Endometrium (tissue), 2 donors: ENCODE measurements around the gene SPRR4.

Experiments used
- FAIRE-seq: peaks from 2 replicates; lab custom pipeline; 2012; peaks lifted over from hg19 to GRCh38; lab: Jason Lieb, UNC
- donor health status: control.
- donor health status: control.

Gene SPRR4, protein sequence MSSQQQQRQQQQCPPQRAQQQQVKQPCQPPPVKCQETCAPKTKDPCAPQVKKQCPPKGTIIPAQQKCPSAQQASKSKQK

DNA sequence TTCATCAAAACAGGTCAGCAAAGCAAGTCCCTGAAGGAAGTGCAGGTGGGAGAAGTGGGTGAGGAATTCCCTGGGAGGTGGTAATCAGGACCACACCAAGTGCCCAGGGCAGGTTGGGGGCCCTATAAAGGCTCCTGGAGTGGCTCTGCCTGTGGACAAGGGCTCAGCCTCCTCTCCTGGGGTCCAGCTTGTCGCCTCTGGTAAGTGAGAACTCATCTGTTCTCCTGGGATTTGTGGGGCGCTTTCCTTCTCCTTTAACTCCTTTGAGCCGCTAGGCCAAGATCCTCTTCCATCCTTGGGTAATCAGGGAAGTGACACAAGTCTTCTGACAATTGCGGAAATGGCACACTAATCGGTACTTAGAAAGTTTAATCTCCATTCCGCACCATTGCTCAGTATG lies at the start of gene SPRR4:
SPRR4 (plus strand) TSS at position 154 of the 400 bp plus-strand sequence. CDS start 1,243 bp downstream, outside the sequence.
- no peak for FAIRE-seq

DNA sequence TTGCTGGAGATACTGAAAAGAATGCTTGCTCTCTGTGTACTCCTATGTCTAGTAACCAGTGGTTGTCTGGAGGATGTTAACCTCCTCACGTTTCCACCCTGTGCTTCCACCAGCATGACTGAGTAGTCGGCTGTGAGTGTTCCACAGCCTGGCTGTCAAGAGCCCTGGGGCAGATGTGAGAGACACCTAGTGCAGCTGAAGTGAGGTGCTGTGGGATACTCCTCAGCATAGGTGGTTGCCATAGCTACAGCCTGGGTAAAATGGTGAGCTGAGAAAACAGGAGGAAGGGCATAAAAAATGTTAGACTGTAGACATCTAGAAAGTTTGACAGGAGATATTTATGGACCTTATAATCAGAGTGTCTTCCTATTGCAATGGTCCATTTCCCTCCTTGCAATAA lies 46.3 kb upstream of the SPRR4 start:
- FAIRE-seq, result no peak

DNA sequence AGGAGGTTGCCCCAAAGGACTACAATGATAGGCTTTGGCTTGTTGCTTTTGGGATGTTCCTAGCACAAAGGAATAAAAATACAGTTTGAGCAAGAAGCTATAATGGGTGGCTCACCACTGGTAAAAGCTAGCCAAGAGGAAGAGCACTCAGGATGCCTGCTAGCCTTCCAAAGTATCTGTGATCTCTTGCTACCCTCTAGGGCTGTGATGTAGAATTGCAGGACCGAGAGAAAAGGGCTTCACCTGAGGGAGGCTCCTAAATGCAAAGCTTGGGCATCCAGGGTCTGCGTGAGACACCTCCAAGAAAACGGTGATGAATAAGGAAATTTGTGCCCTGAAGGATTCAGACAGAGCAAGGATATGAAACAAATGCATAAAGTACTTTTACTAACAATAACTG lies 44.4 kb upstream of the SPRR4 start:
- no peak for FAIRE-seq

DNA sequence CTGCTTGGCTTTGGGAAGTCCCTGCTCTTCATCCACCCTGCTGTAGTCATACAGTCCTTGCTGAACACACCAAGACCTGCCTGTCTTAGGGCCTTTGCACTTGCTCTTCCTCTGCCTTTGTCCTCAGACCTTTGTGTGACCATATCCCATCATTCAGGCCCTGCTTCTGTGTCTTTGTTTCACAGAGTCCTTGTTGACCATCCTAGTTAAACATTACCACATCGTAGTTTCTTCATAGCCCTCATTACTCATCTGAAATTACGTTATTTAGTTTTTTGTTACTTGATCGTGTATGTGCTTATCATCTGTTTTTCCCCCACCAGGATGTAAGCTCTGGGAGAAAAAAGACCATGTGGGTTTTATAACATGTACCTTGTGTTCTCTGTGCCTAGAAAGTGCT lies 41.8 kb upstream of the SPRR4 start:
- FAIRE-seq, result no peak

DNA sequence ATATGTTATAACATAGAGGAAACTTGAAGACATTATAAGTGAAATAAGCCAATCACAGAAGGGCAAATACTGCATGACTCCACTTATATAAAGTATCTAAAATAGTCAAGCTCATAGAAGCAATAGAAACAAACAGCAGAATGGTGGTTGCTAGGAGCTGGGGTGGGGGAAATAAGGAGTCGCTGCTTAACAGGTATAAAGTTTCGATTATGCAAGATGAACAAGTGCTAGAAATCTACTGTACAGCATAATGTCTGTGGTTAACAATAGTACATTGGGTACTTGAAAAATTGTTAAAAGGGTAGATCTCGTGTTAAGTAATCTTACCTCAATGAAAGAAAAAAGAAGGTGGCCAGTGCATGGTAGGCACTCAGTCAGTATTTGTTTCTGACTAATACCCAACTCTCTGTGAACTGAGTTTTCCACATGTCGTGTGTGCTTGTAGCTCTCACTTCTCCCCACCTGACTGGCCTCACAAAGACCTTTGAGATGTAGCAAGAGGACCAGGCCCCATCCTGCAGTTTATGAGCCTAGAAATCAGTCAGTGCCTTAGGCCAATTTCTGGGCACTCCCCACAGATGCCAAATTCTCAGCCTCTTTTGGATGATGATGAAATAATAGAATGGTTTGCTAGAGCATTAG lies 38.2 kb upstream of the SPRR4 start:
- FAIRE-seq, result no peak

DNA sequence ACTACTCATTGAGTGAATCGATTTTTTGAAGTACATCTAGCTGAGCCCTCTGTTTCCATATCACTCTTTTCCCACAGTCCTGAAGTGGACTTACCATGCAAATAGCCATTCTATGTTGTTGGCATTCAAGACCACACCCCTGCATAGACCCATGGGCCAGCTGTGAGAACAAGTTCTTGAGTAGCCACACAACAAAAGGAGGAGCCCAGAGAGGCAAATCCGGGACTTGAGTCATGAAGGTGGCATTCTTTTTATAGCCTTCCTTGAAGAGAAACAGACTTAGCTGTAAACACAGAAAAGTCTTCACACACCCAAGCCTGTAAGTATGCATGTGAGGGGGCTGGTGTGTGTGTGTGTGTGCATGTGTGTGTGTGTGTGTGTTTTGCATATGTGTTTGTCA lies 37.3 kb upstream of the SPRR4 start:
- FAIRE-seq, result no peak

DNA sequence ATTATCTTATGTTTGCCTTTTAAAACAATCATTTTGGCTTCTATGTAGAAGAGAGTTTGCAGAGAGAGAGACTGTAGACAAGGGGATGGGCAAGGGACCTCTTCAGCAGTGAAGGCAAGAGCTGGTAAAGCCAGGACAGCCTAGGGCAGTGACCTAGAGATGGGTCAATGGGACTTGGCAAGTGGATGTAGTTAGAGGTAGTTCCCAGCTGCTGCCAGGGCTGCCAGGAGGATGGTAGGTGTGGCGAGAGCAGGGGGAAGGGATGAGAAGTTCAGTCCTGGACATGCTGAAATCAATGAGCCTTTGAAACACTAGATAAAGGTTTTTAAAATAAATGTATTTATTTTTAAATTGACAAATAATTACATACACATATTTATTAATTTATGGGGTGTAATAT lies 29.8 kb upstream of the SPRR4 start:
- no peak for FAIRE-seq

DNA sequence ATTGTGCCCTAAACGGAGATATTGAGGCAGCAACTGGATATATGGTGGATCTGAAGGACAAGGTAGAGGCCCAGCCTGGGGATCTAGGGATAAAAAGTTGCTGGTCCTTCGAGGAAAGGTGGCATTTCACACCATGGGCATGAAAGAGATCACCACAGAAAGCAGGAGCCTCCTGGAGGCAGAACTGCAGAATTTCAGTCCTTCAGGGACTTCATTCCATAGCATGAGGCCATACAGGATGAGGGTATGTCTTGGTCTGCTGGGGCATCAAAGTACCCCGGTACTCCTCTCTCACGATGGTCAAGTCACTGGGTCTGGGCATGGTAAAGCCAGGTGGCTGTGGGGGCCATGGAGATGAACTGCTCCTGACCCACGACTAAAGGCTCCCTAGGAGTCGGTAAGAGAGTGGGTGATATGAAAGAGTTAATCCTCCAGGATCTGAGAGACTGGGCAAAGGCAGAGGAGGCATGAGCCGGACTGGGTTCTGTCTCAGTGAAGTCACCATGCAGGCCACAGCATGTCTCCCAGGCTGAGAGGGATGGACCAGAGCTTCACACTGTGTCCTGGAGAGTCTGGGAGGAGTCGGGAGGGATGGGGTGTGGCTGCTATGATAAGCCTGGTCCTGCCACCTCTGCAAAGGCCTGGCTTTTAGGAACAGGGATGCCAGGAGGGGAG lies 29.3 kb upstream of the SPRR4 start:
- no peak for FAIRE-seq

DNA sequence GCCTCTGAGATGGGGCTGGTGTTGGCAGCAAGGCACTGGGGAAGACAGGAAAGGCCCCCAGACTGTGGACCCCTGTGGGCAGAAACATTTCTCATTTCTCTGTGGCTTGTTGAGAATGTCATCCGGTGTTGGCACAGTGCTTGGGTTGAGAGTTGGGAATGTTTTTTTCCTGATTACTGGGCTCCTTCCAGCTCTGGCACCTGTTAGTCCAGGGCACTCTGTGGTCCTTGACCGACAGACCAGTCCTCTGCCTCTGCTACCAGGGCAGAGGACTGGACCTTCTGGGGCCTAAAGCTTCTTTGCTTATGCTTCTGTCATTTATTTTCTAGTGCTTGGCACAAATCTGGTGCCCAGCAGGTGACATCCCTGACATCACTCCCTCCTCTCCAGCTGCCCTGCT lies 28.3 kb upstream of the SPRR4 start:
- no peak for FAIRE-seq

DNA sequence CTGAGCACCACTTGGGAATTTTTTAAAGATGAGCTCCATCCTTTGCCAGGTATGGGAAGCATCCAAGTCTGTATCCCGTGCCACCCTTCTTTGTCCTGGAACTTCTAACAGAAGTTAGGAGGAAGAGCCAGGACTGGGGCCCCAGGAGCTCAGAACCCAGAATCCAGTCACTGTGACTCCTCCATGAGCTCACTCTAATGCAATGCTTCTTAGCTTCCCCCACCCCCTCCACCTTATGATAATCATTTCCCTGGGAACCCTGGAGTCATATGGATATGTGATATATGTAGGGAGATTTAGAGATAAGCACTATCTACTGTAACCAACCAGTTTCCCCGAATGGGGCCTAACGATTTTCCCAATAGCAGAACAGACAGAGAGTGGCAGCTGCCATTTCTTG lies 24.2 kb upstream of the SPRR4 start:
- FAIRE-seq, result no peak

DNA sequence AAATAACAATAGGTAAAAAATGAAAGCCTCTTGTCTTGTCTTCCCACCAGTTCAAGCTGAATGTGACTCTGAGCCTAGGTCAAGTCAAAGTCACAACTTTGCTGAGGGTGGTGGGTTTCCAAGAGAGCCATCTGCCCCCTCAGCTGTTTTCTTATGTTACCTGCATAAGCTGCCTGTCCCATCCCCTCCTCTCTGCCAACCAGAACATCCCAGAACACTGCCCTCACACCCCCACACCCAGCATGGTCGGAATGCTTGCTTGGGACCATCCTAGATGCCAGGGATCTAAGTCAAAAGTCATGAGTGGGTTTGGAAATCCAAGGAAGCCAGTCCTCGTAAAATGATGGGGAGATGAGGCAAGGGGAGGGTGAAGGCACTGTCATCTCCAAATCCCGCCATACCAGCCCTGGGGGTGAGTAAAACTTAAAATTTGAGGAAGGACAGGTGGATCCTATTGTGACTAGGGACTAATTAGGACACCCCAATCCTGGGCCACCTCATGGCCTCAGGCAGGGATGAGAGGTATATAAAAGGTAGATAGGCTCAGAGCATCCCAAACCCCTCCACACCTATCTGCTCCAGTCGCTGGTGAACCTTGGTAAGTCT lies 23.7 kb upstream of the SPRR4 start, which contains the start of gene SPRR5:
SPRR5 (plus strand) TSS at position 556 of the 606 bp plus-strand sequence. CDS start 1,349 bp downstream, outside the sequence.
- no peak for FAIRE-seq

DNA sequence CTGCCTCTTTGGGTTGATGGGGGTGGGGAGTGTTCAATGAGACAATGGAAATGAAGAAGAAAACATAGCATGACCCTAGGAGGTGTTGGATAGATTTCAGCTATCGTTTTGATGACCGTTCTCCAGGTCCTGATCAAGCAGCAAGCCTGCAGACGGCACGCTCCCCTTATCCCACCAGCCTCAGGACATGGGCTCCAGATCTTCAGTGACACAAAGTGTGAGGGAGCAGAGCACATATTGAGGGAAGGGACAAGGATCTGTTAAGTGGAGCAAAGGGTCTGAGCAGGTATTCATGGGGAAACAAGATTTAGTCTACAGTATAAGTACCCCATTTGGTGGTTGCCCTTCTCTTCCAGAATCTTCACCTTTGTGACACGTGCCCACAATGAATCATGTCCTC lies 18.7 kb upstream of the SPRR4 start:
- no peak for FAIRE-seq

DNA sequence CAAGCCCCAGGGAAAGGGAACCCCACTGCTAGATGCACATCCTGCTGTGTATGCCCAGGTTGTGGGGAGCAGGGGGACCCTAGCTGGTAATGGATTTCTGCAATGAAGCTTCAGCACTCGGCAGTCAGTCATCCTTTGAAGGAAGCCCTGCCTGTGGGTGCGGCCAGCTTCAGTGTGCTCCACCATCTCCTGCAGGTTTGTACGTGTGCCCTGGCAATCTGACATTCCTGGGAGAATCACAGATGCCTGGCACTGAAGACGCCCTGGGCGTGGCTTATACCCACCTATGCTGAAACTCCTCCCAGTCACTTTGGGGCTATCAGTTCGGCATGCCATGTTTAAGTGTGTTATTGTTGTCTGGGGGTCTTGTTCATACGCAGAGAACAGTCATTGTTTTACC lies 16.7 kb upstream of the SPRR4 start:
- FAIRE-seq, result no peak

DNA sequence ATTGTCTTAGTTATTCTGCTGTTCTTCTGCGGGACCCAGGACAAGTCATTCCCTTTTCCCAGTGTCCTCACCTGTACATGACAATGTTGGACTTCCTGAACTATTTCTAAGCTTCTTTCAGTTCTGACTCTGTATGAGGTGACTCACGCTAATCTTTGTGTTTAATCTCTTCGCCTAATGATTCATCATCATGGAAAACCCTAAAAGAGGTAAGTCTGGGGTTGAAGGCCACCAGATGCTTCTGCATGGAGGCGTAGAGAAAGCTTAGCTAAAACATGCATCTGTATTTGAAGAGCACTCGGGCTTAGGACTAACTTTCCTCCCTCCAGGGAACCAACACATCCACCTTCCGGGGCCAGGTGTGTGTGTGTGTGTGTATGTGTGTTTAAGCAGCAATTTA lies 16.0 kb upstream of the SPRR4 start:
- no peak for FAIRE-seq

DNA sequence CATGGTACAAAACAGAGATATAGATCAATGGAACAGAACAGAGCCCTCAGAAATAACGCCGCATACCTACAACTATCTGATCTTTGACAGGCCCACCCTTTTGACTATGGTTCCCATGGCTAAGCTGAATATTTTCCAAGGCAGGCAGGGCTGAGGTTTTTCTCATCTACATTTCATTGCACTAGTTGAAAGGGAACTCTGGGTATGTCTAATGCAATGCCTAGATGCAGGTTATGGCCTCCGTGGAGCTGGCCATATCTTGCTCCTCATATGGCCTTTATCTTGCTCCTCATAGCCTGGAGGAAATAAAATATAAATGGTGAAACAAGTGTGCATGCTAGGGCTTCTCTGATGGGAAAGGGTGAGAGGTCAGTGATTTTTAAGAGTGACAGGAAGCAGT lies 12.9 kb upstream of the SPRR4 start:
- FAIRE-seq, result no peak

DNA sequence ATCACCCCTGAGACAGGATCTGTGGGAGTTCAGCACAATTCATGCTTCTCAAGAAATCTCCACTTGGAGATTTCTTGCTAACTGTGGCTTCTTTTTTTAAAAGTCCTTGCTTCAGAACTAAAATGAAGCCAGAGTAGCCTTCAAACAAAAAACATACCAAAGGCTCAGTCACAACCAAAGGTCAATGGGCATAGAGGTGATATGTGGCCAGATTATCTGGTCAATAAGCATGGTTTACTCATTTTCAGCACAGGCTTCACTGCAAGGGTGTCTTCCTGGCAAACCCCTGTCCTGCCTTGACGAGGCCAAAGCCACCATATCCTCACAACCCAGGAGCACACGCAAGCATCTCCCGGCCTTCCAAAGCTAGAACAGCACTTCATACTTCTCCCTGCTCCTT lies 11.2 kb upstream of the SPRR4 start:
- FAIRE-seq, result no peak

DNA sequence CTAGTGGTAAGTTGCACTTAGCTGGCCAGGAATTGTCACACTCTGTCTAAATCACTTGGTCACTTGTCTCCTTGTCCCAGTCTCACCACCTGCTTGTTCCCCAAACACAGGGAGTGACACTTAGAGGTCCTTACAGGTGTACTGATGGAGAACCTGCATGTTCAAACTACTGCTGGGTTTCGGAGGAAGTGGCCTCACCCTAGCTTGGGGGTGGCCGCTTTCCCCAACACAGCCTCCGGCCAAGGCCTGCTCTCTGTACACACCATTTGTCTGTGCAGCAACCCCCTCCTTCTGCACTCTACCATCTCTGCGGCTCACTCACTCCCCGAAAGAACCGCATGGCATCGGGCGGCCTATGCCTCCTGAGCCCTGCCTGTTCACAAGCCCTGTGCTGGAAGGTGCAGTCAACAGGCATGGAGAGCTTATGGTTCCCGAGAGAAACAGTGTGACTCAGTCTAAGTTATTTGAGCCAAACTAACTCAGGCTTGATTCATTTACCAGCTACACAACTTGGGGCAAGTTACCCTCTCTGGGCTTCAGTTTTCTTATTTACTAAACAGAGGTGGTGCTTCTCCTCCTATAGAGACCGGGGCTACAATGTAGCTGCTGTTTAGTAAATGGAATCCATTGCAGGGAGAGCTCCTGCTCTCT lies 10.5 kb upstream of the SPRR4 start:
- no peak for FAIRE-seq

DNA sequence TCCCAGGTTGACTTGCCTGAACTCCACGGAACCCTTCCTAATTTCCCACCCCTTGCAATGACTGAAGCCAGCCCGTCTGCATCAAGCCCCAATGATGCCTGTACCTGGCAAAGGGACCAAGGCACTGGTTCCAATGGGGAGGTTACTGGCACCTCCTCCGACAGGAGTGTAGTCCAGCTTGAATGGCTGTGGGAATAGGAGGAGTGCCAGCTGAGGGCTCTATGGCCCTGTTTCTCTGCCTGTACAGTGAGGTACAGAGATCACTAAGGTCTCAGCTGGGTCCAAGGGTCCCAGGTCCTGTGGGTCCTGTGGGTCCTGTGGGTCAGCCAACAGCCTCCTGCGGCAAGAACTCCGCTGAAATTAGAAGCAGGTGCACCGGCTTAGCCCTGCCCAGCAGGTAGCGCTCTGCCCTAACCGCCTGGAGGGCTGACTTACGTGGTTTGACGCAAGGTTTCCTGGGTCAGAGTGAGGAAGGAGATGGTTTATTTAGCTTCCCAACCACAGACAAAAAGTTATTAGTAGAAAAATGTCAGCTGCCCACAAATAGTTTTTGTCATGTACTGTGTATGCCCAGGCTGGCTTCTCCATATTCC lies 9.9 kb upstream of the SPRR4 start:
- FAIRE-seq, result no peak

DNA sequence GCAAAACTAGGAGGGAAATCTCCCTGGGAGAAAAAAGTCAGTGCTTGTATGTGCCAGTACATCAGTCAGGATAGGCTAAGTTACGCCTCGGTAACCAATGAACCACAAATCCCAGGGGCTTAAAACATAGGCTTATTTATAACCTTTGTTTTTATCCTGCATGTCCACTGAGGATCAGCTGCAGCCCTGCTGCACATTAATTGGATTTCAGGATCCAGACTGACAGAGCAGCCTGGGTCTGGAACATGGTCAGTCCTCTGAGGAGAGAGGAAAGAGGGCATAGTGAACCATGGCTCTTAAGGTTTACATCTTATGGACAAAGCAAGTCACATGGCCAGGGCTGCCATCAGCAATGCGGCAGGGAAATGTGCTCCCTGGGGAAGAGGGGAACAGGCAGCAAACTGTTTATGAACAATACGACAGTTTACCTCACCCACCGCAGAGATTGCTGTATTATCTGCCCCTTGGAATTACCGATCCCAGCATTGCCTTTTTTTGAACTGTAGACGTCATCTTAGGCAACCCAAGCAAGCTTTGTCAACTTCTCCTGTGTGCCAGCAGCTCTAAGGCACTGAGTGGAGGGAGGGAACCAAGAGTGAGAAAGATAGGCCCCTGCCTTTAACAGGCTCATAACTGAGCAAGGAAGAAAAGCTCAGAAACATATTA lies 9.1 kb upstream of the SPRR4 start:
- no peak for FAIRE-seq

DNA sequence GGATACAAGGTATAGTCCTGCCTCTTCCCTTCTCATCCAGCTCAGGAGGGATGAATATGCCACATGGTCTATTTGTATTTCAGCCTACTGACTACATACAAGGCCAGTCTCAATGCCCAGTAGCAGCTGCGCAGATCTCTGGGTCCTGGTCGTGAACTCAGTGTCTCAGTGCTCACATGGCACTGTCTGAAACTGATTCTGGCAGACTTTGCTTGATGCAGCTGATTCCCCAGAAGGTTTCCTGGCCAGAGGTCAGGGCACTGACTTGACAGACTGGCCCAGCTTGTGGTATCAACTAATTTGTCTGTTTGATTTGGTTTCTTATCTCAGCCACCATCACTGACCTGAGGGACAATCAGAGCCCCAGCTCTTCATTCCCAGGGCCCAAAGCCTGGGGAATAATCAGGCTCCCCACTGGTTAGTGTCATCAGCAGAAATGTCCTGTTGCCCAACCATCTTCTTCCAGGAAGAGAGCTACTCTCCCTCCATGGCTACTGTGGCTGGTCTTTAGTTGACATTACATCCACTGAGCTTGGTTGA lies 7.5 kb upstream of the SPRR4 start:
- FAIRE-seq, result no peak

DNA sequence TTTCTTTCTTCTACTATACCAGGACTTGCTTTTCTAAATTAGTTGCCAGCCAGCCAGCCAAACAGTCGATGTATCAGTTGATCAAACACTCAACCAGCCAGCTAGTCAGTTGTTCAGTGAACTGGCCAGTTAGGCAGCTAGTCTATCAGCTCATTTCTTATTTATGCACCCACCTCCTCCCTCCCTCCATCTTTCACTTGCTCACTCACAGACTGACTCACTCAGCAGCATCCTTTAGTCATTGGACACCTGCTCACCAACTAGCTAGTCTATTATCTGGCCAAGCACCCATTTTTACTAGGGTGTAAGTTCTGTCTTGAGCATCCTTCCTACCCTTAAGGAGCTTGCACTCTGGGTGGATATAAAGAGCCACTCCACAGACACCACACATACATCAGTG lies 5.9 kb upstream of the SPRR4 start:
- no peak for FAIRE-seq

DNA sequence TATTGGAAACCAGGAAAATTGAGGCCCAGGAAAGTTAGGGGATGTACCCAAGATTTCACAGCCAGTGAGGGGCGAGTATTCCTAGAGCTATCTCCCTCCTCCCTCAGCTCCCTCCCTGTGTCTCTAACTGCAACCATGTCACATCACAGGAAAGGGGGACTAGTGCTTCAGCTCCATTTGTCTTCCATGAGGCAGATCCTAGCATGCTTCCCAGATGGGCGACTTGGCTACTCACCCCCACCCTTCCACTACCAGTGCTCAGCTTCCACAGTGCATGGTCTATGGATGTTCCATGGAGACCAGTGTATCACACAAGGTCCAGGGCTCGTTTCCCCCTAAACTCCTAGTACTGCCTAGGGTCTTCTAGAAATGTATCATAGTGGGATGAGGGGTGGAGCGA lies 4.6 kb upstream of the SPRR4 start:
- no peak for FAIRE-seq
